HG03439 (cell line): Measurements from ENCODE around the gene FAM171A2.
A peak's percentile ranks its signal among the peaks of the same experiment; 100 is the strongest.
"Not testable (repeated sequence)": the region's sequence is repeated elsewhere in the genome, so short reads cannot be mapped to it uniquely, and the experiment has no call there.

Source experiments
- ATAC-seq: cut with Tn5 transposase; IDR thresholded peaks from one replicate; pipeline ENCODE4 v1.9.1; 2021; ENCODE audit warnings: mild to moderate bottlenecking, moderate library complexity; ENCODE audit not compliant: unreplicated experiment

The FAM171A2 gene

GRCh38 chr17:44363613-44364159 lies at the start of gene FAM171A2:
Gene FAM171A2 (minus strand): TSS chr17:44363853. CDS start chr17:44363714, 139 bp downstream.
- peak; percentile 57 for ATAC-seq

GRCh38 chr17:44409309-44410028 lies 45.8 kb upstream of the FAM171A2 start:
- ATAC-seq: no peak

- ATAC-seq: no peak
Observed at GRCh38 chr17:44408786-44409185, 45.1 kb upstream of the FAM171A2 start.

- no peak for ATAC-seq
Observed at GRCh38 chr17:44402564-44403172, 39.0 kb upstream of the FAM171A2 start.

- ATAC-seq: no peak
Observed at GRCh38 chr17:44400226-44400847, 36.7 kb upstream of the FAM171A2 start.

- no peak for ATAC-seq
Observed at GRCh38 chr17:44398692-44399691, 35.3 kb upstream of the FAM171A2 start.

GRCh38 chr17:44397479-44398440 lies 34.1 kb upstream of the FAM171A2 start:
- no peak for ATAC-seq

GRCh38 chr17:44396946-44397345 lies 33.3 kb upstream of the FAM171A2 start:
- no peak for ATAC-seq

- ATAC-seq: no peak
Observed at GRCh38 chr17:44394833-44395232, 31.2 kb upstream of the FAM171A2 start.

- ATAC-seq: not testable (repeated sequence)
Observed at GRCh38 chr17:44394112-44394511, 30.5 kb upstream of the FAM171A2 start.

- ATAC-seq: no peak
Observed at GRCh38 chr17:44390250-44390870, 26.7 kb upstream of the FAM171A2 start.

- ATAC-seq: no peak
Observed at GRCh38 chr17:44389723-44390202, 26.1 kb upstream of the FAM171A2 start.

- no peak for ATAC-seq
Observed at GRCh38 chr17:44389281-44389680, 25.6 kb upstream of the FAM171A2 start, which contains the start of gene ITGA2B. Gene ITGA2B (minus strand): TSS chr17:44389649. CDS start chr17:44389473, 176 bp downstream.

- ATAC-seq: no peak
Observed at GRCh38 chr17:44387804-44388203, 24.2 kb upstream of the FAM171A2 start.

- no peak for ATAC-seq
Observed at GRCh38 chr17:44386182-44386525, 22.5 kb upstream of the FAM171A2 start.

- peak; percentile 61 for ATAC-seq
Observed at GRCh38 chr17:44385287-44386181, 21.9 kb upstream of the FAM171A2 start.

GRCh38 chr17:44384823-44385286 lies 21.2 kb upstream of the FAM171A2 start:
- no peak for ATAC-seq
